SK-N-SH treated with all-trans-retinoic acid at 6 μM for 48 hours (cell line): ENCODE data around the gene NSG1.

Source experiments
- ISL1 ChIP-seq: fragments of 250-450 bp; sonication (Bioruptor Pico); IDR thresholded peaks from 2 replicates; pipeline ENCODE4 v2.1.2; 2022; ENCODE audit warnings: mild to moderate bottlenecking, moderate library complexity
- PPARA ChIP-seq: fragments of 250-450 bp; sonication (Bioruptor Pico); IDR thresholded peaks from 2 replicates; pipeline ENCODE4 v1.5.0; 2020; ENCODE audit warnings: mild to moderate bottlenecking, borderline replicate concordance
- SNAI2 ChIP-seq: fragments of 250-450 bp; sonication (Bioruptor Pico); IDR thresholded peaks from 2 replicates; pipeline ENCODE4 v1.5.0; 2020; ENCODE audit warnings: mild to moderate bottlenecking, moderate library complexity
- TCF4 ChIP-seq: fragments of 250-450 bp; sonication (Bioruptor Pico); IDR thresholded peaks from 2 replicates; pipeline ENCODE4 v1.8.0; 2021; ENCODE audit warnings: mild to moderate bottlenecking, moderate library complexity, borderline replicate concordance
- TOX ChIP-seq: fragments of 250-450 bp; sonication (Bioruptor Pico); IDR thresholded peaks from 2 replicates; pipeline ENCODE4 v1.8.0; 2021; ENCODE audit warnings: mild to moderate bottlenecking, moderate library complexity, borderline replicate concordance
- ZFP30 ChIP-seq: fragments of 450-650 bp; formaldehyde crosslinking; IDR thresholded peaks from 2 replicates; pipeline ENCODE4 v1.5.0; 2022; ENCODE audit warnings: mild to moderate bottlenecking, moderate library complexity
- ZNF8 ChIP-seq: fragments of 450-650 bp; formaldehyde crosslinking; IDR thresholded peaks from 2 replicates; pipeline ENCODE4 v1.5.0; 2020; ENCODE audit warnings: mild to moderate bottlenecking, moderate library complexity
- TF ChIP-seq, protein P1 (sequence below): fragments of 250-450 bp; sonication (Bioruptor Pico); IDR thresholded peaks from 2 replicates; pipeline ENCODE4 v1.8.0; 2020; ENCODE audit warnings: mild to moderate bottlenecking, moderate library complexity, borderline replicate concordance
- TF ChIP-seq, protein P2 (sequence below): fragments of 250-450 bp; sonication (Bioruptor Pico); IDR thresholded peaks from 2 replicates; pipeline ENCODE4 v1.5.1; 2020; ENCODE audit warnings: low read depth, mild to moderate bottlenecking, moderate library complexity

DNA sequence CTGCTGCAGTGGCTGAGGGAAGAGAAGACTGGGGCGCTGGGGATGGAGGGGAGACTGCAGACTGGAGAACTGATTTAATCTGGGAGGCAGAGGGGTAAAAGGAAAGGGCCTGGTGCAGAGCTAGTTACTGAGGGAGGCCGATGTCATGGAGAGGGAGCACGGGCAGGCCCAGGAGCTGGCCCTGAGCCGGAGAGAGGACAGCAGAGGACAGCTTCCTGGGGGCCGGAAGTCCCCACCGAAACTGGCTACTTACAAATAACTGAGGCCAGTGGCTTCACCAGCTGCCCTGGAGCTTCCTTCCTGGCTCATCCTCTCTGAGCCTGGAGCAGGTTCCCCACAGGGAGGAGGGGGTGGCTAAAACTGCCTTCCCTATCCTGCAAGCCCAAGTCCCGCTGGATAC is 26.9 kb downstream of the NSG1 start:
- TF ChIP-seq, protein P1, sequence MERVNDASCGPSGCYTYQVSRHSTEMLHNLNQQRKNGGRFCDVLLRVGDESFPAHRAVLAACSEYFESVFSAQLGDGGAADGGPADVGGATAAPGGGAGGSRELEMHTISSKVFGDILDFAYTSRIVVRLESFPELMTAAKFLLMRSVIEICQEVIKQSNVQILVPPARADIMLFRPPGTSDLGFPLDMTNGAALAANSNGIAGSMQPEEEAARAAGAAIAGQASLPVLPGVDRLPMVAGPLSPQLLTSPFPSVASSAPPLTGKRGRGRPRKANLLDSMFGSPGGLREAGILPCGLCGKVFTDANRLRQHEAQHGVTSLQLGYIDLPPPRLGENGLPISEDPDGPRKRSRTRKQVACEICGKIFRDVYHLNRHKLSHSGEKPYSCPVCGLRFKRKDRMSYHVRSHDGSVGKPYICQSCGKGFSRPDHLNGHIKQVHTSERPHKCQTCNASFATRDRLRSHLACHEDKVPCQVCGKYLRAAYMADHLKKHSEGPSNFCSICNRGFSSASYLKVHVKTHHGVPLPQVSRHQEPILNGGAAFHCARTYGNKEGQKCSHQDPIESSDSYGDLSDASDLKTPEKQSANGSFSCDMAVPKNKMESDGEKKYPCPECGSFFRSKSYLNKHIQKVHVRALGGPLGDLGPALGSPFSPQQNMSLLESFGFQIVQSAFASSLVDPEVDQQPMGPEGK (CRISPR knock-in tag) = no peak
- TF ChIP-seq, protein P2, sequence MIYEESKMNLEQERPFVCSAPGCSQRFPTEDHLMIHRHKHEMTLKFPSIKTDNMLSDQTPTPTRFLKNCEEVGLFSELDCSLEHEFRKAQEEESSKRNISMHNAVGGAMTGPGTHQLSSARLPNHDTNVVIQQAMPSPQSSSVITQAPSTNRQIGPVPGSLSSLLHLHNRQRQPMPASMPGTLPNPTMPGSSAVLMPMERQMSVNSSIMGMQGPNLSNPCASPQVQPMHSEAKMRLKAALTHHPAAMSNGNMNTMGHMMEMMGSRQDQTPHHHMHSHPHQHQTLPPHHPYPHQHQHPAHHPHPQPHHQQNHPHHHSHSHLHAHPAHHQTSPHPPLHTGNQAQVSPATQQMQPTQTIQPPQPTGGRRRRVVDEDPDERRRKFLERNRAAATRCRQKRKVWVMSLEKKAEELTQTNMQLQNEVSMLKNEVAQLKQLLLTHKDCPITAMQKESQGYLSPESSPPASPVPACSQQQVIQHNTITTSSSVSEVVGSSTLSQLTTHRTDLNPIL = no peak
- no peak for TF ChIP-seq PPARA
- TF ChIP-seq TOX = no peak
- TF ChIP-seq ZFP30 = no peak
- TF ChIP-seq TCF4 (CRISPR knock-in tag) = no peak
- no peak for TF ChIP-seq SNAI2 (CRISPR knock-in tag)
- TF ChIP-seq ZNF8 (CRISPR knock-in tag) = no peak
- no peak for TF ChIP-seq ISL1 (CRISPR knock-in tag)
